ENCODE measurements around the gene CHI3L1.

Gene CHI3L1

DNA sequence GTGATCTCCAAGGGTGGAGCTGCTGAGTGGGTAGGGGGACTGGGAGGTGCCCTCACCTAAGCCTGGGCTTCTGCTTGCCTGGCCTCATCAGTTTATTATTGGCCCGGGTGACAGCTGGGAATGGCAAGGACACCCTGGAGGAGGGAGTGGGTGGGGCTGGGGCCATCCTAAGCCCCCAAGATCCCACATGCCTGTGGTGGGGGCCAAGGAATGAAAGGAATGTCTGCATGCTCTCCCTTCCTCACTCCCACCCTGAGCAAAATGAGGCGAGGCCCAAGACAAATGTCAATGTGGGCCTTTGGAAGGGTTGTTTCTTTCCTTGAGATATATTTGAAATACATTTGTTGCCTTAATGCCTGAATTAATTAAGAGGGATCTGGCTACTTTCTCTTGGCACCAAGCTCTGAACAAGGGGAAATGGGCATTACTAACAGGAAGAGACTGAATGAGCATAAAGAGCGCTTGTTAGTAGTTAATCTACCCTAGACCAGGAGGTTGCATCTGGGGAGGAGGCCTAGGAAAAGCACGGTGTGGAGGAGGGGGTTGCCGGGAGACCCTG lies 19.7 kb upstream of the CHI3L1 start:
- FAIRE-seq (no peak), DNase-seq (ENCODE audit: low spot score) (no peak)

DNA sequence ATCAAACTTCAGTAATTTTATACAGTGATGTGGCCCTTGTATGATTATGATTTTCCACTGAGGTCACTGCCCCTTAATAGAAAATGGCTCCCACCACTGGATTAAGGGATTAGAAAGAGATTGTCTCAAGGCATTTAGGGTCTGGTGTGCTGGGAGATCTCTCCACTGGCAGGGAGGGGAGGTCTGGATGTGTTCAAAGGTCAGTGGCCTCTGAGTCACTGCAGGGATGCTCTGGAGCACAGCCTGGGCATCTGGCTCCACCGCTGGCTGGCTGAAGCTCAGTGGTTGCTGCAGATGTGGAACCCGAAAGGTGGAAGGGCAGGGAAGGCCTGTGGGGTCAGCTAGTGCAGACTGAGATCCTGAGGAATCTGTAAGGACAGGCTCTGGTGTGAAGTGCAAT lies 18.3 kb upstream of the CHI3L1 start:
- DNase-seq (ENCODE audit: low spot score), result no peak
- FAIRE-seq, result no peak

DNA sequence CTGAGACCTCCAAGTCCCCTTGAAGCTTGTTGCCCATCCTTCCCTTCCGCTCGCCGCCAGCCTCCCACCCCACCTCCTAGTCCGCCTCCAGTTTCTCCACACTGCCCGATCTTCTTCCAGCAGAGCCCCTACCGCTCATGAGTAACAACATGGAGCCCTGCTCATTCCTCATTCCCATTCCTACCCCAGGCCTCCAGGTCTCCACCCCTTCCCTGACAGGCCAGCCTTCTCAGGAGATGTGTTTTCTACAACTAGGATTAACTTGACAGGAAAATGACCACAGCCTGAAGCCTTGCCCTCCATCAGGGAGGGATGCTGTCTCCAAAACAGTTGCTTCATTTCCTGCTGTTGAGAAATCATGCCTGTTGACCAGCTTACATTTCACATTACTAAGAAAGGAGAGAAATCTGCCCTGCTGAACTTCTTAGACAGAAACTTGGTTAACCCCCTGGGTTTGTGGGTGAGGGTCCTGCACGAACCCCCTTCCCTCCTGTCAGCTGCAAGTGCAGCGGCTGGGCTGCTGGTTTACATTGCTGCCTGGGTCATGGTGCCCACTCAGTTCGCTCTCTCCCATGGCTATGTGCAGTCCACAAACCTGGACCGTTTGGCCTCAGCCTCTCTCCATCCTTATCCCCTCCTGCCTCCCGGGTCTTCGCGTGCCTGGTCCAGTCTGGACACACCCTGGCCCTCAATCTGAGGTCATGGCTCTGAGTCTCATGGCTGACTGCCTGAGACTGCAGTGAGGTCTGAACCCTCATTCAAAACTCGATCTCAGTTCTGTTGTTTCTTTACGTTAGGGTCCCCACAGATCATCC lies 16.1 kb upstream of the CHI3L1 start:
- no peak for FAIRE-seq
- DNase-seq (ENCODE audit: low spot score), result no peak

DNA sequence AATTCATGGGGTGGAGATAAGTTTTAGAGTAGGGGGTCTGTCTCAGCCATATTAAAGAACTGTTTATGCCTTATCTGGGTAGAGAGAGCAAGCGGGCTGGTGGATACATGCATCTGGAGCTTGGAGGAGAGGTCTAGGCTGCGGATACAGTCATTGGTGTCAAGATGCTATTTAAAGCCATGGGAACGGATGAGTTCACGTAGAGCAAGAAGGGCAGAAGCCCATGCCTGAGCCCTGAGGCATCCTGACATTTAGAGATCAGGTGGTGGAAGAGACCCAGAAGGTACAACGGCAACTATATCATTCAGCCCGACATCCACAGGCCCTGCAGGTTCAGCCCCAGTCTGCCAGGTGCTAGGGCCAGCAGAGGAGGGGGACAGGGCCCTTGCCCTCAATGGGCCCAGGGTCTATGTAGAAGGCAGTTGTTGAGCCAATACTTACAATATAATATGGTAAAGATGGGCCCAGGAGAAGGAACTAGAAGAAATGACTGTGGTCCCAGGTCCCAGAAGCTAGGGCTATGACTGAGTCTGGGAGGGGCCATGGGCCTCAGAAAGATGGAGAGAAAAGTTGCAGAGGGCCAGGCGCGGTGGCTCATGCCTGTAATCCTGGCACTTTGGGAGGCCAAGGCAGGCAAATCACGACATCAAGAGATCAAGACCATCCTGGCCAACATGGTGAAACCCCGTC lies 15.2 kb upstream of the CHI3L1 start:
- no peak for FAIRE-seq
- no peak for DNase-seq (ENCODE audit: low spot score)

DNA sequence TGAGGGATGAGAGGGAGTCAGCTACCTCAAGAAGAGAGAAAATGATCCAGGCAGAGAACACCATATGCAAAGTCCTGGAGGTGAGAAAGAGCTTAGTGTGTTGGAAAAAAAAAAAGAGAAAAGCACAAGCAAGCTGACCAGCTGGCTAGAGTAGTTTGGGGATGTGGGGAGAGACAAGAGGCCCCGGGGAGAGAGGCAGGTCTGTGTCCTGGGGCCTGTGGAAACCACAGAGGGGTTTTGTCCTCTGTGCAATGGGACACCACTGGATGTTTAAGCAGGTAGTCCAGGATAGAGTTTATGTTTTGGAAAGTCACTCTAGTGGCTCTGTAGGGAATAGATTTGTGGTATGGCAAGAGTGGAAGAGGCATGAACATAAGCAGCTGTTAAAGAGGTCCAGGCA lies 14.4 kb upstream of the CHI3L1 start:
- DNase-seq (ENCODE audit: low spot score), result no peak
- no peak for FAIRE-seq

DNA sequence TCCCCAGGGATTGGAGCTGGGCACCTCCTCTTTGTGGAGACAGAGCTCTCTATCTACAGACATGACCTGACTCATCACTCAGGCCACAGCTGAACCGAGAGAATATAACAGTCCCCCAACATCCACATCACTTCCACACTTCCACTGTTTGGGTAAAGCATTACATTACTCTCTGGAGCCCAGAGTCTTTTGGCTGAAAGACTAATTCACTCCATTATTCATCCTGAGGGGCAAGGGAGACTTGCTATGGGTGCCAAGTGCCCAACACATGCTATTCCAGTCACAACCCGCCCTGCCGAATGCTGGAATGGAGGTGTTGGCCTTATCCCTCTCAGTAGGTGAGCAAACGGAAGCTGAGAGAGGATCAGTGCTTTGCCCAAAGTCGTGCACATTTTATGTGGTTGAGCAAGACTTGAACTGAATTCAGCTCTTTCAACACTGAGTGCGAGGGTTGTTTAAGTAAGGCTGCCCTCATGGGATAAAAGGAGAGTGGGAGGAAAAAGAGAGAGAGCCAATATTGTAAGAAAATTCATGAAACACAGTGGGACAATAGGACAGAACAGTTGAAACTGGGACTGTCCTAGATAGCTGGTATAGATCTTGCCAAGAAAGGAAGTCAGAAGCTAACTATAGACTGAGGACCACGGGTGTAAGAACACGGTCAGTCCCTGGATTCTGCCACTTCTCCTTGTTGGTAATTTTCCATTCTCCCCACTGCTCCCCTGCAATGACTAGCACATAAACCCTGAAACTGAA lies 13.5 kb upstream of the CHI3L1 start:
- no peak for FAIRE-seq
- no peak for DNase-seq (ENCODE audit: low spot score)

DNA sequence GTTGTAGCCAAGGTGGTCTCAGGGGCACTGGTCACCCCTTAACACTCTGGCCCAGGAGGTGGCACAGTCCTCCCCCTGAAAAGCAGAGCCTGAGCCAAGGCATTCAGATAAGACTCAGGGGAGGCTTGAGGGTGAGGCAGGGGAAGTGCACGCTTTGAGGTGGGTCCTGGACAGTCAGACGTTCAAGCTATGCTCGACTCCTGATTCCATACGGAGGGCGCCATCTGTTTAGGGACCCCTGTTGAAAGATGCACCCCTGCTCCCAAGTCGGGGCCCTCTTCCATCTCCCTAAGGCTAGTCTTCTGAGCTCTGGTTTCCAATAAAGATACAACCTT lies 12.9 kb upstream of the CHI3L1 start:
- FAIRE-seq, result no peak
- DNase-seq (ENCODE audit: low spot score), result no peak

DNA sequence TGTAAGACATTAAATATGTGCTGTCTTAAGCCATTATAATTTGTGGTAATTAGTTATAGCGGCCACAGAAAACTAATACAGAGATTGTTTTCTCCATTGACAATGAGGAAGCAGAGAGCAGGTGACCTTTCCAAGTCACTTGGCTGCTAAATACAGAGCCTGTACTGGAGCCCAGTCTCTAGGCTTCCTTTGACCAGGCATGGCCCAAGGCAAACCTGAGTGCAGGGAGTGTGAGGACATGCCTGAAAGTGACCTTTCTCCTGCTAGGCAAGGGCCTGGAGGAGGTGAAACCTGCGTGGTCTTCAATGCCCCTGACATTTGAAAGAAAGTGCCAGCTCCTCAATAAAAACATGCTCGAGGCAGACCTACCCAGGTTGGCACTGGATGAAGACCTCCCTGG lies 12.5 kb upstream of the CHI3L1 start:
- FAIRE-seq, result no peak

DNA sequence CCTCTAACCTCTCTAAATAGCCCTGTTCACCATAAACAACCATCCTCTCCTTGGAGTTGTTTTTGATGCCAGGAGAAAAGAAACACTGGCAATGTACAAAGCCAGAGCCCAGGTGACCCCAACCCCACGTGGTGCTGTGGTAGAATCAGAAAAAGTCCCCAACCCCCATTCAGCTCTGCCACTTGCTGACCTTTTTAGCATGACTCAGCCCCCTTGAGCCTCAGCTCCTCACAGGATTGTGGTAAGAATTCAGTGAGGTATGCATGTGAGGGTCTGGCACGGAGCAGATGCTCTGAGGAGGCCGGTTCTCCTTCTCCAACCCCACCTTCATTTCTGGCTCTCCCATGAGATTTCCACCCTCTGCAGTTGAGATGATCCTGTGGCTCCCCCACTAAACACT lies 11.1 kb upstream of the CHI3L1 start:
- DNase-seq (ENCODE audit: low spot score), result peak; percentile 71
- peak; percentile 79 for FAIRE-seq

More for the DNA sequence above, 12.5 kb upstream of the CHI3L1 start:
- no peak for DNase-seq (ENCODE audit: low spot score)

DNA sequence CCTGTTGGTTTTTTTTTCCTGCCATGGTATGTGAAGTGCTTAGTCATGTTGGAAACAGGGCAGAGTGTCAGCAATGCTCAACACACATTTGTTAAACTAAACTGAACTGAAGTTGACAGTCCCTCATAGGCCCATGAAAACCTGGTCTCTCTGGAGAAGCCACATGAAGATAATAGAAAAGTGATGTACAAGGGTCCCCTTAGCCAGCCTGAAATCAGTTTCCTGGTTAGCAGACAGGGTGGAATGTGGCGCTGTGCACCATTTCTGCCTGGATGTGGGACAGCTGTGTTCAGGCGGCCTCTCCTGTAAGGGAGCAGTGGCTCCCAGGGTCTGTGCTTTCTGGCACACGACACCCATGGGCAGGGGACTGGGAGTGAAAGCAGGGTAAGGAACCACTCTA lies 9.9 kb upstream of the CHI3L1 start:
- FAIRE-seq (no peak), DNase-seq (ENCODE audit: low spot score) (no peak)

DNA sequence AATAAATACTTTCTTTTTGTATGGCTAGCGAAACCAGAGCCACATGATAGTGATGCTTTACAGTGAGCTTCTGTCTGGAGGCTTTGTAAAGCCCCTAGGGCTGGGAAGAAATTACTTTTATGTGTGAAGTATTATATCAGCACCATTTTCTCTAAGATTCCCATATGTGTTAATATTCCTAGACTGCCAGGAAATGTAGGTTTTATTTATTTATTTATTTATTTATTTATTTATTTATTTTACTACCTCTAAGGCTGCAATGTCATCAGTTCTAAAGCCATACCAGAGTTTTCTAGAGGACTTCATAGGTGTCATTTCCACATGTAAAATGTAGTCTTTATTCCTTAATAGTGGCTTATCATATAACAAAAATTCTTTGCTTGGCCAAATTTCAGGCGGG lies 4.4 kb upstream of the CHI3L1 start:
- no peak for FAIRE-seq
- no peak for DNase-seq (ENCODE audit: low spot score)

DNA sequence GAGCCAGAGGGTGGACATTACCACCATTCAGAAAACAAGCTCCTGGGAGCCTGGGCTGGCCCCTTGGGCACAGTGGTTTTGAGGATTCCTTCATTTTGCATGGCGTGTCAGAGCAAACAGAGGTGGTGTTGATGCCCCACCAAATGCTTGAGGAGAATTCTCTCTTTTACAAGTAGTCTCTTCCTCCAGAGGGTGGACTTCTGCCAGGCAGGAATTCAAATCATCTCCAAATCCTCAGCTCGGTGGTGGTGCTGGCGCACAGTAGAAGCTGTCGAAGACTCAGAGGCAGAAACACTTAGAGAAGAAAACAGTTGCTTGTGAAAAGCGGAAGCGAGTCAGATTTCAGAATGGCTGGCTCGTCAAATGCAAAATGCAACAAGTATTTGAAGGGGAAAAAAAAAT lies 3.4 kb upstream of the CHI3L1 start:
- FAIRE-seq (no peak), DNase-seq (ENCODE audit: low spot score) (no peak)

DNA sequence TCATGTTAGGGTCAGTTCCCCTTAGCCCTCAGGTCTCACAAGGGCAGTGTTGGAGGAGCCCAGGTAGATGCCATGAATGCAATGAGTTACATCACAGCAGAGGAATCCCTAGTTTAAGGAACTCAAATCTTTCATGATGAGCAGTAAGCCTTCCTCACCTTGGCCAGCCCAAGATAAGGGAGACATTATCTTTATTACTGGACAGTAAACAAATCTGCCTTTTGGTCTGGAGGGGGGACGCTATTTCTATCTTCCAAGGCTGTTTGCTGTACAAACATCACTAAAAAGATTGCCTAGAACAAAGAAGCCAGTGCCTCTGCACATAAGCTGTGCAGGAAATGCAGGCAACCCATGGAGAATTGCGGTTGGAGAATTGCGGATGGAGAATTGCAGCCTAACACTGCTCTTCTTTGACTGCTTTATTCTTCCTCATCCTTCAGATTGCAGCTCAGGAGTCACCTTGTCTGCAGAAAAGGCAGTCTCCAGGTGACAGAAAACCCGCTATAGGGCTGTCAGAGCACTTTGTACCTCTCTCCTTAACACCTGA lies 2.3 kb upstream of the CHI3L1 start:
- FAIRE-seq (no peak), DNase-seq (ENCODE audit: low spot score) (no peak)

DNA sequence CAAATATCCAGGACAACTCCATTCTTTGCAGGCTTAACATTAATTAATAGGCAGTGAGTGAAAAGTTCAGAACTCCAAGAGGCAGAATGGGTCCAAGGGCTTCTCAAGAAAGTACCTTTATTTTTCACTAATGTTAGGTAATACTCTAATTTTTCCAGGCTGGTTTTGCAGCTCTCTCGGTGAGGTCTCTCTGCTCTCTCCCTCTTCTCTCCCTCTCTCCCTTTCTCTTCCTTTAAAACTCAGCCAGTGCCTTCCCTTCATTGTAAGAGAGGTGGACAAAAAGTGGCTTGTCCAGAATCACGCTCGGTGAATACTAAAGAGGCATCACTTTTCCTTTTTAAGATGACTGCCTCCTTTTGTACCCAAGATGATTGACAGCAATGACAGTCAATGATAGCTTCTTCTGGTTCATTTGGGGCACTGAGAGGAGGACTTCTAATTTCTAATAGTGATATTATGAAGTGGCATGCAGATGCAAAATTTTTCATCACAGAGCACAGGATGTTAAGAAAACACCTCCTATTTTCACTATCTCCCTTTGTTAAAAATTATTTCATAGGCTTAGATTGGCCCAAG lies 1.3 kb upstream of the CHI3L1 start:
- DNase-seq (ENCODE audit: low spot score) (no peak), FAIRE-seq (no peak)

DNA sequence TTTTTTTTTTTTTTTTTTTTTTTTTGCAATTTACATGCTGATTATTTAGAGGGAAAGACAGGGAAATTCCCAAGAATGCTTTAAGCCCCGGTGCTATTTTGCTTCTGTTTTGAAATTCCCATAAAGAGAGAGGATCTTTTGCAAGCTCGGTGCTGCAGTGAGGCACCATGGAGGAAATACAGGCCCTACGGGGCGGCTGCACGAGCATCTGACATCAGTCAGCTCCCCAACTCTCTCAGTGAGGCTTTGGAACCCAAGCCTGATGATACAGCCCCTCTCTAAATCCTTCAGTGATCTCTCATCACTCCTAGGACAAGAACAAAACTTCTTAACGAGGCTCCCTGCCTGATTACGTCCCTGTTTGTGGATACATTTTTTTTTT lies 791 bp upstream of the CHI3L1 start:
- DNase-seq (ENCODE audit: low spot score) (no peak), FAIRE-seq (no peak)

DNA sequence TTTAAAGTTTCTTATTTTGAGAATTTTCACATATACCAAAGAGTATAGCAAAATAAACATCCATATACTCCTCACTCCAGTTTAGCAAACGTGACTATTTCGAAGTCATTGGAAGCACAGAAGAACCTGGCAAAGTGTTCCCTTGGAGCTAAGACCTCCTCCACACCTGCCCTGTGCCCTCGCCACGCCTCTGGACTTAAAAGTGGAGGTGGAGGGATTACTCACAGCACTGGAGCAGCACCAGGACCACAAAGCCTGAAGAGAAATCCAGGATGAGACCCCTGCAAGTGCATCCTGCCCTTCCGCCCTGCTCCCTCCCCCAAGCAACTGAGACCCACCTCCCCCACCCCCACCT lies 436 bp downstream of the CHI3L1 start:
- FAIRE-seq, result no peak
- no peak for DNase-seq (ENCODE audit: low spot score)

DNA sequence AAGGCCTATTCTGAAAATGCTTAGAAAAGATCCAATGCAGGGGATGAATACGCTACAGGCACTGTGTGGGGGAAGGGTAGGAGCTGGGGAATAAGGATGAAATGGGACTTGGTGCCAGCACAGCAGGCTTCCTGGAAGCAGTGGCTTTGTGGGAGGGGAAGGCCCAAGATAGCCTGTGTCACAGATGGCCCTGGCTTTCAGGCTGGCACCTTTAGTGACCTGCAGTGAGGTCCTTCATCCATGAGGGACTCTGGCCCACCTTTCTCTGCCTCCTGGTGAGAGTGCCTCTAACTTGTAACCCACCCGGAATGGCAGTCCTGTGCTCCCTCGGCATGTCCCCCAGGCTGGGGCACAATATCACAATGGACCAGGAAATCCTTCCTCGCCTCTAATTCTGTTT lies 919 bp downstream of the CHI3L1 start:
- FAIRE-seq (no peak), DNase-seq (ENCODE audit: low spot score) (no peak)

DNA sequence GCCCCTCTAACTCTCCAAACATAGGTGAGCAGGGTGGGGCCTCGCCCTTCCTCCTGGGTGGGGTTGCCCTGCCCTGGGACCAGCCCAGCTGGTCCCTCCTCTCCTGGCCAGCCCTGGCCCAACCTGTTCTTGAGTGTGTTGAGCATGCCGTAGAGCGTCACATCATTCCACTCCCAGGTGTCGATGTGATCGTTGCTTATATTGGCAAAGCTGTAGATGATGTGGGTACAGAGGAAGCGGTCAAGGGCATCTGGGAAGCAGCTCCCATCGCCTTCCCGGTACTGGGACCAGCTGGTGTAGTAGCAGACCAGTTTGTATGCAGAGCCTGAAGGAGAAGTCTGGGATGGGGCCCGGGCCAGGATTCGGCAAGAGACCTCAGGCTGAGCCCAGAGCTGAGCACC lies 1.4 kb downstream of the CHI3L1 start:
- no peak for FAIRE-seq
- DNase-seq (ENCODE audit: low spot score), result no peak

DNA sequence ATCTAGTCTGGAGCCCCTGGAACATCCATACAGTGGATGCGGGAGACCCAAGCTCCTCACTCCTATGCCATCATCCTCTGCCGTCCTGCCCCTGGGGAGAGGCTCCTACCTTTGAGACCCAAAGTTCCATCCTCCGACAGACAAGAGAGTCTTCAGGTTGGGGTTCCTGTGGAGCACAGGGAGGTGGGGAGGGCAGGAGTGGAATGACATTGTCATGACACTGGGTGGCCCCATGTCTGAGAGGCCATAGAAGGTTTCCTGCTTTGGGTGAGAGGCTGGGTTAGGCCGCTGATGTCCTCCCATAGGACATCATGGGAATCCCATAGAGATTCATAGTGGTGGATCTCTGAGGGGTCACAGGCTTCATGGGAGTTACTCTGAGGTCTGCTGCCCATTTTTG lies 2.0 kb downstream of the CHI3L1 start:
- DNase-seq (ENCODE audit: low spot score), result no peak
- no peak for FAIRE-seq

DNA sequence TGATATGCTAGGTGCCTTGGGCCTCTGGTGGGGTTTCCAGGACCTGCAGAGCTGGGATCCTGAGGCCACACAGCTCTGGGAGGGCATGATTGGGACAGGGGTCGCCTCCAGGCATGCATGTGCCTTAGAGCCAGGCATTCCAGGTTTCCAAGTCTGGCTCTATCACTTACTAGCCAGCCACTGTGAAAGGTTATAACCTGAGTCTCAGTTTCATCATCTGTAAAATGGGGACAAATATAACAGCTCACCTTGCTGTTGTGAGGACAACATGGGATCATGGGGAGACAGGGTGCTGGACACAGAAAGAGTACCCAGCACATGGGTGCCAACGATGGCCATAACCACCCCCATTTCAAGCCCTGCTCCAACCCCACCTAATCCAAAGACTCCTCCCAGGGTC lies 2.7 kb downstream of the CHI3L1 start:
- FAIRE-seq (no peak), DNase-seq (ENCODE audit: low spot score) (no peak)

DNA sequence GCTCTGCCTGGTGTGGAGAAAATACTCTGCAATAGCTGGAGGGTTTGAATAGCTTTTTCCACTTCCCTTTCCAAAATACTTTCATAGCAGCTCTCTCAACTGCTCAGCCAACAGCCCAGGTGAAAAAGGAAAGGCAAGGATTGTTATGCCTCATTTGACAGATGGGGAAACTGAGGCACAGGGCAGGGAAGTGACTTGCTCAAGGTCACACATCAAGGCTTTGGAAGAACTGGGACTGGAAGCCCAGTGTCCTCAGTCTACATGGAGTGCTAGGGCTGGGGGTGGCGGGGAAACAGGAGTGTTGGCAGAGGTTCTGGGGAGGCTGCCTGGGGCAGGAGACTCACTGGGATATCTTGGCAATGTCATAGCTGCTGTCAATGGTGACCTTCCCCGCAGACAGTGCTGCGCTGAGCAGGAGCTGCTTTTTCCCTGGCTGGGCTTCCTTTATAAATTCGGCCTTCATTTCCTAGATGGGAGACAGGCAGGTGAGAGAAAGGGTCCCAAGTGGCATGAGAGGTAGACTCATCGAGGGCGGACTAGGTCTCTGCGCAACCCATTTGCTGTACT lies 4.0 kb downstream of the CHI3L1 start:
- no peak for FAIRE-seq

More for the DNA sequence above, 4.0 kb downstream of the CHI3L1 start:
- no peak for DNase-seq (ENCODE audit: low spot score)
